Activated T-cell treated with anti-CD3 and anti-CD28 coated beads, Interleukin-2, amount 50 U/mL, for 72 hours (primary cell): Measurements from ENCODE around the gene SAPCD2. TPM values are rescaled to one million over a fixed set of nuclear protein-coding genes. Genes with fewer than 3 reads are reported as not detected.
"Not testable (repeated sequence)": the region's sequence is repeated elsewhere in the genome, so short reads cannot be mapped to it uniquely, and the experiment has no call there.

Experiments
- ATAC-seq, 2 donors: fragments of 150-1000 bp; cut with Tn5 transposase; replicated peaks in 1 of 2; 2 replicates each; pipeline ENCODE4 v1.10.0; 2021; ENCODE audit warnings: moderate library complexity in 2 of 2, mild to moderate bottlenecking in 1 of 2
- DNase-seq, 2 donors: peaks; one replicate each; pipeline ENCODE4 v3.0.0; 2021 to 2022; ENCODE audit warnings: mixed read lengths in 1 of 2
- H3K27ac Mint-ChIP-seq: one replicate; pipeline ENCODE4 v1.8.0; 2022; ENCODE audit warnings: mild to moderate bottlenecking, moderate library complexity, mixed read lengths
- H3K27me3 Mint-ChIP-seq: one replicate; pipeline ENCODE4 v1.8.0; 2022; ENCODE audit warnings: low read depth, mixed read lengths
- H3K36me3 Mint-ChIP-seq, 2 donors: one replicate each; pipeline ENCODE4 v1.8.0; 2022; ENCODE audit warnings: mixed read lengths in 2 of 2, mild to moderate bottlenecking in 1 of 2; ENCODE audit not compliant: insufficient read depth in 2 of 2
- H3K4me1 Mint-ChIP-seq: one replicate; pipeline ENCODE4 v1.8.0; 2022; ENCODE audit warnings: low read depth, mixed read lengths
- H3K4me3 Mint-ChIP-seq, 2 donors: one replicate each; pipeline ENCODE4 v1.8.0; 2022; ENCODE audit warnings: mild to moderate bottlenecking in 2 of 2, mixed read lengths in 2 of 2, moderate library complexity in 2 of 2
- H3K9me3 Mint-ChIP-seq, 2 donors: one replicate each; pipeline ENCODE4 v1.8.0; 2022; ENCODE audit warnings: mixed read lengths in 2 of 2
- total RNA-seq, 2 donors: library from RNA; stranded (reverse); gene quantifications; one replicate each; pipeline ENCODE4 v1.2.3, GENCODE V29; 2022

The SAPCD2 gene
- total RNA-seq, 2 donors from 2014 or later: 6.6 to 8.4 TPM

DNA sequence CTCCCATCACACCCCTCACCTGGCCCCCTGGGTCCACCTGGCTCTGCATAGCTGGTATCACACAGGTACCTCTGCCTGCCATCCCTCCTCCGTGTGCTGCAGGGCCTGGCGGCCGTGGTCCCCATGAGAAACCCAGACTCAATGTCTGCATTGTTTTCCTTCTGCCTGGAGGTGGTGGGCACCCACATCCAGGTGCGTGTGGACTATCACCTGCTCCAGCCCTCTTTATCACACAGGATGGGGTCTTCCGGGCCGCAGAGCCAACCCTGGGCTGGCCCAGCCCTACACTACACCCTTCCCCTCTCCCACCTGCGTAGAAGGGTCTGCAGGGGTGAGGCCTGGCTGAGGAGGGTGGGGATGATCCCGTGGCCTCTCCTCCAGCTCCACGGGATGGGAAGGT is 31.4 kb downstream of the SAPCD2 start:
- Mint-ChIP-seq H3K4me1 (peaks cover 19% of the 10 kb centered on the region), H3K27ac (no peak overlapping the region), H3K36me3 (peaks cover 0 to 5% of the 10 kb centered on the region in 2 donors), H3K4me3 (no peak overlapping the region), H3K27me3 (no peaks in the 10 kb centered on the region), H3K9me3 (no peaks in the 10 kb centered on the region)
- ATAC-seq (no peak), DNase-seq (no peak)

- no peaks in the 10 kb centered on the region for H3K27me3 Mint-ChIP-seq
- no peaks in the 10 kb centered on the region for H3K9me3 Mint-ChIP-seq
- H3K27ac Mint-ChIP-seq: no peak overlapping the region
- H3K4me1 Mint-ChIP-seq: peaks cover 28% of the 10 kb centered on the region
- peaks cover 0 to 5% of the 10 kb centered on the region in 2 donors for H3K36me3 Mint-ChIP-seq
- DNase-seq: no peak
- ATAC-seq: no peak
- H3K4me3 Mint-ChIP-seq: no peak overlapping the region
These were observed 32.9 kb downstream of the SAPCD2 start for GRCh38 chr9:137037483-137037882.

DNA sequence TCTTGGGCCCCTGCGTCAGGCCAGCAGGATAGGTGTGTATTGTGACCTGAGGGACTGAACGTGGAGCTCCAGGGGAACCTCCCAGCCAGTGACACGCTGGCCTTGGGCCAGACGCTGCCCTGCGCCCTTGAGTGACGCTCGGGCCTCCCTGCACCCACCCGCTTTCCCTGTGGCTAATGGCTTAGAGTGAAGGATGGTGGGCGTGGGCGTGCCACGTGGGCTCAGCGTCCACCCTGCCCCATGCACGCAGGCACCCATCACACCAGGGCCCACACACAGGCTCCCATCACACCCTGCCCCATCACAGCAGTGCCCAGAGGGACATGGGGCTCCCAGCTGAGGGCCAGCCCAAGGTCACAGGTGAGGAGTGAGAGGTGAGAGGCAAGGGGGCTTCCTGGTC is 33.3 kb downstream of the SAPCD2 start:
- Mint-ChIP-seq H3K9me3 (no peaks in the 10 kb centered on the region), H3K4me1 (peaks cover 32% of the 10 kb centered on the region), H3K4me3 (no peak overlapping the region), H3K27ac (no peak overlapping the region), H3K27me3 (no peaks in the 10 kb centered on the region), H3K36me3 (peaks cover 0 to 5% of the 10 kb centered on the region in 2 donors)
- ATAC-seq: no peak
- DNase-seq: no peak

- no peaks in the 10 kb centered on the region for H3K27me3 Mint-ChIP-seq
- no peak overlapping the region for H3K4me3 Mint-ChIP-seq
- H3K9me3 Mint-ChIP-seq: no peaks in the 10 kb centered on the region
- H3K27ac Mint-ChIP-seq: no peak overlapping the region
- DNase-seq: no peak
- H3K36me3 Mint-ChIP-seq: peaks cover 0 to 5% of the 10 kb centered on the region in 2 donors
- no peak for ATAC-seq
- H3K4me1 Mint-ChIP-seq: peaks cover 39% of the 10 kb centered on the region
These were observed 34.4 kb downstream of the SAPCD2 start for GRCh38 chr9:137035937-137036336.

DNA sequence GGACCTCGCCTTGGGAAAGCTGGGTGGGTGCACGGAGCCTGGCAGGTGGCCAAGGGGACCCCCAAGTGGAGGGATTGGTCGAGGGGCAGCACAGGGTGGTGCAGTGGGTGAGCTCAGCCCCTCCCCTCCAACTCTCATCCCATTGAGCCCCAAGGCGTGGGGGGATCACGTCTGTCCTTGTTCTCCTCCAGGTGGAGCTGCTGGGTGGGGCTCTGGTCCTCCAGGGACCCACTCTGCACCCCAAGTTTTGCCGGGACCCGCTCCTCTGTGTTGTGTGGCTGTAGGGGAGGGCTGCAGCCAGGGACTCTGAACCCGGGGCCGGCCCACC is 34.9 kb downstream of the SAPCD2 start:
- Mint-ChIP-seq H3K4me1 (peaks cover 43% of the 10 kb centered on the region), H3K4me3 (peak overlapping the region; percentile 76 to 93), H3K27ac (no peak overlapping the region), H3K36me3 (peaks cover 0 to 5% of the 10 kb centered on the region in 2 donors), H3K27me3 (no peaks in the 10 kb centered on the region), H3K9me3 (no peaks in the 10 kb centered on the region)
- ATAC-seq (no peak), DNase-seq (no peak)

GRCh38 chr9:137034709-137035506 is 35.4 kb downstream of the SAPCD2 start:
- peak; percentile 79 to 80 for ATAC-seq
- DNase-seq: peak; percentile 90 to 91
- H3K4me3 Mint-ChIP-seq: peak overlapping the region; percentile 76 to 93
- H3K27ac Mint-ChIP-seq: peak overlapping the region; percentile 81
- H3K4me1 Mint-ChIP-seq: peaks cover 49% of the 10 kb centered on the region
- no peaks in the 10 kb centered on the region for H3K9me3 Mint-ChIP-seq
- H3K36me3 Mint-ChIP-seq: peaks cover 0 to 5% of the 10 kb centered on the region in 2 donors
- H3K27me3 Mint-ChIP-seq: no peaks in the 10 kb centered on the region

DNA sequence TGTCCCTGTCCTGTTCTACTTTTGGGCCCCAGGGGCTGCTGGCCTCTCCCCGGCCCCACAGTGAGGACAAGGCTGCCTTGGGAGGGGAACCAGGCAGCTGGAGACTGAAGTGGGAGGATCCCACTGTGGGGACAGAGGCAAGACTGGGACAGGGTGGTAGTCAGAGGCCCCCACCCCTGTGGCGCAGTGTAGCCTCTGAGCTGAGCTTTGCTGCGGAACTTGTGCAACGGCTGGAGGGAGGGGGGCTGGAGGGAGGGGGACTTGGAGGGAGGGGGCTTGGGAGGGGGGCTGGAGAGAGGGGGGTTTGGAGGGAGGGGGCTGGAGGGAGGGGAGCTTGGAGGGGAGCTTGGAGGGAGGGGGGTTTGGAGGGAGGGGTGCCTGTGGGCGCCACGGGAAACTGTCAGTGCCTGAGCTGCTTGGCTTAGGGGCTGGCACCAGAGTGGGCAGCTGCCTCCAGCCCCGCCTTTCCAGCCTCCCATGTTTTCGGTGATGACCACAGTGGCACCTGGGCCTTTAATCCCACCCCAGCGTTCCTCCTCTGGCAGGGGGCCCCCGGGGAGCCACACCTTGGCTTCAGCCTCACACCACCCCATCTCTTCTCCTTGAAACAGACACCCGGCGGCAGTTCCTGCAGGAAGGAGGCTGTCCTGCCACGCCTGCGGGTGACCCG is 36.2 kb downstream of the SAPCD2 start:
- no peak for ATAC-seq
- Mint-ChIP-seq H3K27me3 (no peaks in the 10 kb centered on the region), H3K4me1 (peaks cover 56% of the 10 kb centered on the region), H3K36me3 (peaks cover 0 to 5% of the 10 kb centered on the region in 2 donors), H3K27ac (peak overlapping the region; percentile 81), H3K9me3 (no peaks in the 10 kb centered on the region), H3K4me3 (peak overlapping the region; percentile 76 to 93)
- no peak for DNase-seq

DNA sequence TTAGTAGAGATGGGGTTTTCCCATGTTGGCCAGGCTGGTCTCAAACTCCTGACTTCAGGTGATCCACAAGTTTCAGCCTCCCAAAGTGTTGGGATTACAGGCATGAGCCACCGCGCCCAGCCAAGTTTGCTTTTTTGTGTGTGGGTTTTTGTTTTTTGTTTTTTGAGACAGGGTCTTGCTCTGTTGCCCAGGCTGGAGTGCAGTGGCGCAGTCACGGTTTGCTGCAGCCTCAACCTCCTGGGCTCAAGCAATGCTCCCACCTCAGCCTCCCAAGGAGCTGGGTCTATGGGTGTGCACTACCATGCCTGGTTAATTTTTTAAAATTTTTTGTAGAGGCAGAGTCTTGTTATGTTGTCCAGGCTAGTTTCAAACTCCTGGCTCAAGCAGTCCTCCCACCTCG is 36.9 kb downstream of the SAPCD2 start:
- H3K27me3 Mint-ChIP-seq, ATAC-seq, H3K27ac Mint-ChIP-seq, H3K36me3 Mint-ChIP-seq, H3K9me3 Mint-ChIP-seq, DNase-seq: not testable (repeated sequence)
- peak overlapping the region; percentile 22 to 42 for H3K4me3 Mint-ChIP-seq
- peaks cover 61% of the 10 kb centered on the region for H3K4me1 Mint-ChIP-seq

DNA sequence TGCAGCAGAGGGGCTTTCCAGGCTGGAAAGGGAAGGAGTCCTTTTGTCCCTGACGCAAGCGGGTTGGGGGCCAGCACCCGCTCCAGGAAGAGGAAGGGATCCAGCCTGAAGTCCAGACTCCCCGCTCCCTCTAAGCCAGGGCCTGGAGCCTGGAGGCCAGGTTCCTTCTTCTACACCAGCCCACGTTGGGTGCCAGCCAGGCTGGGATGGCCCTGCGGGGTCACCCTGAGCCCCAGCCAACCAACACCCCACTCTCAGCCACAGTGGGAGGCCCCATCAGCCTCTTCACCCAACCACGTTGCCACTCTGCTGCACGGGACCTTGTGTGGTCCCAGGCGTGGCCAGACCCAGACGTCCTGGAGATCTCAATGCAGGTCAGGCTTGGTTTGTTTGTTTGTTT is 37.5 kb downstream of the SAPCD2 start:
- H3K4me1 Mint-ChIP-seq: peaks cover 61% of the 10 kb centered on the region

GRCh38 chr9:137031904-137032640 is 38.3 kb downstream of the SAPCD2 start, which contains the start of gene FUT7:
Gene FUT7, minus strand, starts transcription at chr9:137032088. Its CDS starts 97 bp downstream, at chr9:137031991.
- Mint-ChIP-seq H3K4me3 (peak within 1 kb of the TSS; percentile 76 to 79), H3K27ac (no peak within 1 kb of the TSS), H3K27me3 (no peaks in the 10 kb centered on the region), H3K9me3 (no peaks in the 10 kb centered on the region), H3K36me3 (no peaks in the 10 kb centered on the region), H3K4me1 (peaks cover 61% of the 10 kb centered on the region)
- DNase-seq (peak; percentile 64 to 75), ATAC-seq (peak; percentile 13 to 14)

More for the DNA sequence above, 37.5 kb downstream of the SAPCD2 start:
- no peaks in the 10 kb centered on the region for H3K36me3 Mint-ChIP-seq
- no peaks in the 10 kb centered on the region for H3K9me3 Mint-ChIP-seq
- DNase-seq: peak; percentile 29 to 38
- no peaks in the 10 kb centered on the region for H3K27me3 Mint-ChIP-seq
- H3K4me3 Mint-ChIP-seq: peak overlapping the region in 1 of 2 donors; percentile 42
- peak overlapping the region; percentile 4 for H3K27ac Mint-ChIP-seq
- no peak for ATAC-seq

- peak; percentile 7 to 19 for ATAC-seq
- Mint-ChIP-seq H3K9me3 (no peaks in the 10 kb centered on the region), H3K4me3 (peak overlapping the region; percentile 76 to 79), H3K36me3 (no peaks in the 10 kb centered on the region), H3K27me3 (no peaks in the 10 kb centered on the region), H3K4me1 (peaks cover 61% of the 10 kb centered on the region), H3K27ac (no peak overlapping the region)
- DNase-seq: peak; percentile 82 to 88
These were observed 39.5 kb downstream of the SAPCD2 start for GRCh38 chr9:137030538-137031527.

- H3K9me3 Mint-ChIP-seq: no peaks in the 10 kb centered on the region
- H3K4me1 Mint-ChIP-seq: peaks cover 57% of the 10 kb centered on the region
- no peaks in the 10 kb centered on the region for H3K36me3 Mint-ChIP-seq
- H3K27ac Mint-ChIP-seq: no peak overlapping the region
- no peaks in the 10 kb centered on the region for H3K27me3 Mint-ChIP-seq
- ATAC-seq (no peak), DNase-seq (peak; percentile 34 to 37)
- peak overlapping the region; percentile 76 to 79 for H3K4me3 Mint-ChIP-seq
These were observed 40.4 kb downstream of the SAPCD2 start for GRCh38 chr9:137030006-137030405.
